GM18858 (cell line): ENCODE data around the gene HMX2.

Source experiments
- ATAC-seq: cut with Tn5 transposase; IDR thresholded peaks from one replicate; pipeline ENCODE4 v1.9.1; 2021; ENCODE audit not compliant: unreplicated experiment

Gene HMX2

DNA sequence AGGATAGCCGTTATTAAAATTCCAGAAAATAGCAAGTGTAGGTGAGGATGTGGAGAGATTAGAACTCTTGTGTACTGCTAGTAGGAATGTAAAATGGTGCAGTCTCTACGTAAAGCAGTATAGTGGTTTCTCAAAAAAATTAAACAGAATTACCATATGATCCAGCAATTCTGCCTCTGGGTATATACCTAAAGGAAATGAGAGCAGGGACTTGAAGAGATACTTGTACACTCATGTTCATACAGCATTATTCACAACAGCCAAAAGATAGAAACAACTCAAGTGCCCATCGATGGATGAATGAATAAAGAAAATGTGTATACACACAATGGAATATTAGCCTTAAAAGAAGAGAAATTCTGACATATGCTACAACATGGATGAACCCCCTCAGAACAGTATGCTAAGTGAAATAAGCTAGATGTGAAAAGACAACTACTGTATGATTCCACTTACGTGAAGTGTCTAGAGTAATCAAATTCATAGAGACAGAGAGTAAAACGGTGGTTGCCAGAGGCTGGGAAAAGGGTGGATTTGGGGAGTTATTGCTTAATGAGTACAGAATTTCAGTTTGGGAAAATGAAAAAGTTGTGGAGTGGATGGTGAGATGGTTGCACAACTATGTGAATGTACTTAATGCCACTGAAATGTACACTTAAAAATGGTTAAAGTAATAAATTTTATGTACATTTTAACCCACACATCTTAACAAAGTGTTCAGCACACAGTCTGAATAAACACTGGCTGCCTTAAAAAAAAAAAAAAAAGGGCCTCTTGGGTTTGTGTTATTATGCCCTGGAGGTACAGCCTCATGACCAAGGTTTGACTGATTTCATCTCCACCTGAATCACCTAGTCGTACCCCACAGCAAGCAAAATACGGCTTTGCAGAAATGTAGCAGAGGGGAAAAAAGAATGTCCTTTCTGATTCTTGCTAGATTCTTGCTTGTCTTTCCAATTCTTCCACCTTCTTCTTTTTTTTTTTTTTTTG lies 32.5 kb downstream of the HMX2 start:
- no peak for ATAC-seq

DNA sequence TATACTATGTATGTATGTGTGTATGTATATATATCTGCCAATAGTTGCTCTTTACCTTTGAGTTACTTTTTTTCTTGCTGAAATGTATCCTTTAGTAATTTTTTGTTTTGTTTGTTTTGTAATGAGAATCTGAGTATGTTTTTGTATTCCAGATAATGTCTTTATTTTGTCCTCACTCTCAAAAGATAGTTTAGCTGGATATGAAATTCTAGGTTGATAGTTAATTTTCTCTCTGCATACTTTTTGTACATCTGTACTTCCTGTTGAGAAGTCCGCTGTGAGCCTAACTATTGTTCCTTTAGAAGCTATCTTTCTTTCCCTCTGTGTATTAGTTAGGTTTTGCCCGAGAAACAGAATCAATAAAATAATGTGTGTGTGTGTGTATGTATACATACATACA lies 35.8 kb downstream of the HMX2 start:
- no peak for ATAC-seq

DNA sequence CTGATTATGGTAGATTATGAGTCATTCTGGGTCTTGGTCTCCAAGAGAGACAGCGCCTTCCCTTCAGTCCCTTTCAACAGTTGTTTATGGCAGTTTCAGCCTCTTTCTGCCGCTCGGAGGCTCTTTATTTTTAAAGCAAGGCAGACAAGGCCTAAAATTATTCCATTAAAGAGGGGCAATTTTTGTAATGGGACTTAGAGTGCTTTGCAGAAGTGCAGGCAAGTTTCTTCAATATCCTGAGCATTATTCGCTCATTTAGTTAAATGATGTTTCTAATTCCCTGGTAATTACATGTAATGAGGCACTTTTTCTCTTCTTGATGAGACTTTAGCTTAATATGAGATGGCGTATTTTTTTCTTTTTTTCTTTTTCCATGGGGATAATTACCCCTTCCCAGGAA lies 39.8 kb downstream of the HMX2 start:
- ATAC-seq, result no peak

DNA sequence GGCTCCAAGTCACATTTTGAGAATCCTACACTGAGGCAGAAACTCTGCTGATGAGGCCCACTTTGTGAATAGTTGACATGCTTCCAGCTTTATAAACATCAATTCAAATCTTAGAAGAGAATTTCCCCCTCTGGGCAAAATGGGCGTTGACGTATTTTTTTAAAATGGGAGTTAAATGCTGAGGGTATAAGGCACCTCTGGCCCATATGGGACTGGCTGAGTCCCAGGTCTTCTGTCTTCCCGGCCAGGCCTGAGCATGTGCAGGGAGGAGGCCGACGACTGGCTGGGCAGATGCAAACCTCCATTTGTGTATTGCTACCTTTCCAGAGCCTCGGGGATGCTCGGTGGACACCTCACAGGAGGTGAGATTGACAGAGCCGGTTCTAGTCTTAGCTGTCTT lies 44.0 kb downstream of the HMX2 start:
- ATAC-seq, result no peak

DNA sequence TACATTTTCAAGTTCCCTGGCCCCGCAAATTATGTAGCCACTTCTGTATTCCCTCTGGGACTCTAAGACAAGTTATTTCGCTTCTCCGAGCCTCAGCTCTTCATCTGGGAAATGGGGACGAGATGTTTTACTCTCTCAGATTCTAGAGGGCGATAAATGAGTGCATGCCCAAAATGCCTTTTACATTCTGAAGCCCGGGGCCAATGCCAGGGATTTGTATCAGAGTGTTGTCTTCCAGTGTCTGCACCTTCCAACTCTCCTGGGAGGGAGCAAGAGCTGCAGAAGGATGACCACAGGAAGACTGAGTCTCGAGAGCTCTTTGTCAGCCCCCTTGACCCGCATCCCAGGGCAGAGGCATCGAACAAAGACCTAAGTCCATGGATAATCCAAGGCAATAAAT lies 46.1 kb downstream of the HMX2 start:
- no peak for ATAC-seq
